ENCODE data around the gene PFKL. TPM values are rescaled to one million over a fixed set of nuclear protein-coding genes. Genes with fewer than 3 reads are reported as not detected.

The PFKL gene
- total RNA-seq, 1 donor from 2014 or later = 138 TPM

GRCh38 chr21:44353191-44353970 lies 53.5 kb downstream of the PFKL start, which contains the start of gene TRPM2:
Gene TRPM2 (plus strand): TSS chr21:44353621. CDS start chr21:44353701, 80 bp downstream.
- H3K4me3 Mint-ChIP-seq (ENCODE audit: unreplicated experiment) = no peak within 1 kb of the TSS
- H3K4me1 Mint-ChIP-seq (ENCODE audit: unreplicated experiment) = no peaks in the 10 kb centered on the region
- no peaks in the 10 kb centered on the region for H3K9me3 Mint-ChIP-seq (ENCODE audit: unreplicated experiment)
- no peak within 1 kb of the TSS for H3K27ac Mint-ChIP-seq (ENCODE audit: unreplicated experiment)
- no peak for DNase-seq (ENCODE audit: extremely low spot score, unreplicated experiment)
- no peaks in the 10 kb centered on the region for H3K36me3 Mint-ChIP-seq (ENCODE audit: unreplicated experiment)
- peaks cover 9% of the 10 kb centered on the region for H3K27me3 Mint-ChIP-seq (ENCODE audit: unreplicated experiment)
- no peak for TF ChIP-seq CTCF (IDR thresholded peaks at IDR 0.05)

GRCh38 chr21:44354001-44354405 lies 54.1 kb downstream of the PFKL start:
- H3K4me3 Mint-ChIP-seq (ENCODE audit: unreplicated experiment) = no peak overlapping the region
- H3K9me3 Mint-ChIP-seq (ENCODE audit: unreplicated experiment) = no peaks in the 10 kb centered on the region
- H3K27me3 Mint-ChIP-seq (ENCODE audit: unreplicated experiment) = peaks cover 9% of the 10 kb centered on the region
- no peak for TF ChIP-seq CTCF (IDR thresholded peaks at IDR 0.05)
- H3K4me1 Mint-ChIP-seq (ENCODE audit: unreplicated experiment) = no peaks in the 10 kb centered on the region
- no peaks in the 10 kb centered on the region for H3K36me3 Mint-ChIP-seq (ENCODE audit: unreplicated experiment)
- H3K27ac Mint-ChIP-seq (ENCODE audit: unreplicated experiment) = no peak overlapping the region
- DNase-seq (ENCODE audit: extremely low spot score, unreplicated experiment) = no peak

GRCh38 chr21:44354775-44355771 lies 55.2 kb downstream of the PFKL start:
- no peak overlapping the region for H3K4me3 Mint-ChIP-seq (ENCODE audit: unreplicated experiment)
- peaks cover 9% of the 10 kb centered on the region for H3K27me3 Mint-ChIP-seq (ENCODE audit: unreplicated experiment)
- H3K4me1 Mint-ChIP-seq (ENCODE audit: unreplicated experiment) = no peaks in the 10 kb centered on the region
- DNase-seq (ENCODE audit: extremely low spot score, unreplicated experiment) = no peak
- TF ChIP-seq CTCF (IDR thresholded peaks at IDR 0.05) = no peak
- H3K27ac Mint-ChIP-seq (ENCODE audit: unreplicated experiment) = no peak overlapping the region
- H3K9me3 Mint-ChIP-seq (ENCODE audit: unreplicated experiment) = no peaks in the 10 kb centered on the region
- H3K36me3 Mint-ChIP-seq (ENCODE audit: unreplicated experiment) = no peaks in the 10 kb centered on the region

- DNase-seq (ENCODE audit: extremely low spot score, unreplicated experiment) = no peak
- Mint-ChIP-seq H3K27ac (ENCODE audit: unreplicated experiment) (no peak overlapping the region), H3K27me3 (ENCODE audit: unreplicated experiment) (peaks cover 9% of the 10 kb centered on the region), H3K36me3 (ENCODE audit: unreplicated experiment) (no peaks in the 10 kb centered on the region), H3K4me3 (ENCODE audit: unreplicated experiment) (no peak overlapping the region), H3K9me3 (ENCODE audit: unreplicated experiment) (no peaks in the 10 kb centered on the region), H3K4me1 (ENCODE audit: unreplicated experiment) (no peaks in the 10 kb centered on the region)
- TF ChIP-seq CTCF (IDR thresholded peaks at IDR 0.05) = no peak
These were observed 56.3 kb downstream of the PFKL start for GRCh38 chr21:44356160-44356559.

- DNase-seq (ENCODE audit: extremely low spot score, unreplicated experiment) = no peak
- peaks cover 9% of the 10 kb centered on the region for H3K27me3 Mint-ChIP-seq (ENCODE audit: unreplicated experiment)
These were observed 56.8 kb downstream of the PFKL start for GRCh38 chr21:44356636-44357035.

More at GRCh38 chr21:44356636-44357035, 56.8 kb downstream of the PFKL start:
- no peaks in the 10 kb centered on the region for H3K4me1 Mint-ChIP-seq (ENCODE audit: unreplicated experiment)
- no peak overlapping the region for H3K27ac Mint-ChIP-seq (ENCODE audit: unreplicated experiment)
- H3K4me3 Mint-ChIP-seq (ENCODE audit: unreplicated experiment) = no peak overlapping the region
- no peaks in the 10 kb centered on the region for H3K9me3 Mint-ChIP-seq (ENCODE audit: unreplicated experiment)
- TF ChIP-seq CTCF (IDR thresholded peaks at IDR 0.05) = no peak
- no peaks in the 10 kb centered on the region for H3K36me3 Mint-ChIP-seq (ENCODE audit: unreplicated experiment)
